22Rv1 (cell line): ENCODE data around the gene BAHD1.

Experiments used
- ZFX ChIP-seq: fragments of 450-650 bp; IDR thresholded peaks from 2 replicates; pipeline ENCODE4 v1.6.1; 2017; ENCODE audit warnings: antibody characterized with exemption, borderline replicate concordance
- TF ChIP-seq, protein P1 (sequence below): fragments of 450-650 bp; IDR thresholded peaks from 2 replicates; pipeline ENCODE4 v1.5.1; 2017; ENCODE audit warnings: mild to moderate bottlenecking

DNA sequence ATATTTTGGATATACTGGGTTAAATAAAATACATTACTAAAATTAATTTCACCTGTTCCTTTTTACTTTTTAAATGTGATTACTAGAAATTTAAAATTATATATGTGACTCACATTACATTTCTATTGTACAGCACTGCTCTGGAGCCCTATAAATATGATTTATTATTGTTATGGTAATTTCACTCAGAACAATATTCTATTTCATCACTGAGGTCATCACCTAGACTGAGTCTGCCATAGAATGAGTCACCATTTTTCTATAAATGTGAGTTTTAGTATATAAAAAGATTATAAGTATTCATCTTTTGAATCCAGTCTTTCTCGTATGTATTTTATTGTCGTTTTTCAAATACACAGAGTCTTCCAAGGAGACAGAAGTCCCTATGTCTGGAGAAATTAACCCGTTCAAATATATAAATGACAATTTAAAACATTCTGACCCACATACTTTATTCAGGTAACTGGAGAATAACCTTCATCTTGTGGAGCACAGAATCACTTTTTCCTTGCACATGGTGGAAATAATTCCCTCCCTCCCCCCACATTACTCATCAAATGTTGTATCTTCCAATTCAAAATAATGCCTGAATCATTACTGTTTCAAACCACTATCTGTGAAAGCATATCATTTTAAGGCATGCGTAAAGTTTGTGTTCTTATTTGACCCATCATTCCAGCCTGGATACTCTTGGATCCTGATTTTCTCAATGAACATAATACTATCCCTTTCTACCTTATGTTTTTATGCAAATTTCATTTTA lies 60.0 kb downstream of the BAHD1 start:
- TF ChIP-seq, protein P1, sequence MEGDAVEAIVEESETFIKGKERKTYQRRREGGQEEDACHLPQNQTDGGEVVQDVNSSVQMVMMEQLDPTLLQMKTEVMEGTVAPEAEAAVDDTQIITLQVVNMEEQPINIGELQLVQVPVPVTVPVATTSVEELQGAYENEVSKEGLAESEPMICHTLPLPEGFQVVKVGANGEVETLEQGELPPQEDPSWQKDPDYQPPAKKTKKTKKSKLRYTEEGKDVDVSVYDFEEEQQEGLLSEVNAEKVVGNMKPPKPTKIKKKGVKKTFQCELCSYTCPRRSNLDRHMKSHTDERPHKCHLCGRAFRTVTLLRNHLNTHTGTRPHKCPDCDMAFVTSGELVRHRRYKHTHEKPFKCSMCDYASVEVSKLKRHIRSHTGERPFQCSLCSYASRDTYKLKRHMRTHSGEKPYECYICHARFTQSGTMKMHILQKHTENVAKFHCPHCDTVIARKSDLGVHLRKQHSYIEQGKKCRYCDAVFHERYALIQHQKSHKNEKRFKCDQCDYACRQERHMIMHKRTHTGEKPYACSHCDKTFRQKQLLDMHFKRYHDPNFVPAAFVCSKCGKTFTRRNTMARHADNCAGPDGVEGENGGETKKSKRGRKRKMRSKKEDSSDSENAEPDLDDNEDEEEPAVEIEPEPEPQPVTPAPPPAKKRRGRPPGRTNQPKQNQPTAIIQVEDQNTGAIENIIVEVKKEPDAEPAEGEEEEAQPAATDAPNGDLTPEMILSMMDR: no peak
- no peak for TF ChIP-seq ZFX
